Measurements from ENCODE around the gene STXBP1. TPM values are rescaled to one million over a fixed set of nuclear protein-coding genes. Genes with fewer than 3 reads are reported as not detected.
A peak's percentile ranks its signal among the peaks of the same experiment; 100 is the strongest.

Gene STXBP1
- total and polyA plus RNA-seq, 2 of the 13 experiments (the other 11 are each of a cell fraction or from before 2014, with no cell fraction given) = 2.9 TPM

DNA sequence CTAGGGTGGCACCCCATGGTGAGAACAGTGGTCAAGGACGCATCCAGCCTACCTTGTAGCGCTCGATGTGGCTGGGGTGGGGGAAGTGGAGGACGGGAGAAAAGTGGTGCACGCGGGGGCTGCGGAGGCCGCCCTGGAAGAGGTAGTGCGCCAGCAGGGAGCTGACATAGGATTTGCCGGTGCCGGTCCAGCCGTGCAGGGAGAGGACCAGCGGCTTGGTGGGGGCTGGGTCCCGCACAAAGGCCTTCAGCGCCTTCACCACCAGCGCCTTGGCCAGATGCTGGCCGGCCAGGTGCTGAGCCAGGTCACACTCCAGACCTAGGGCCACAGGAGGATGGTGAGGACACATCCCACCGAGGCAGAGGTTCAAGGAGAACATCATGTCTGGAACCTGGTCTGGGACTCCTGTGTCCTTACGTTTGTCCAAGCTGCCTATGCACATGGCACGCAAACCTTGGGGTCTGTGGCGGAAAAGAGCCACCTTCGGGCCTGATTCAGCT, 122.2 kb downstream of the STXBP1 start (continued):
- TF ChIP-seq, protein P1, sequence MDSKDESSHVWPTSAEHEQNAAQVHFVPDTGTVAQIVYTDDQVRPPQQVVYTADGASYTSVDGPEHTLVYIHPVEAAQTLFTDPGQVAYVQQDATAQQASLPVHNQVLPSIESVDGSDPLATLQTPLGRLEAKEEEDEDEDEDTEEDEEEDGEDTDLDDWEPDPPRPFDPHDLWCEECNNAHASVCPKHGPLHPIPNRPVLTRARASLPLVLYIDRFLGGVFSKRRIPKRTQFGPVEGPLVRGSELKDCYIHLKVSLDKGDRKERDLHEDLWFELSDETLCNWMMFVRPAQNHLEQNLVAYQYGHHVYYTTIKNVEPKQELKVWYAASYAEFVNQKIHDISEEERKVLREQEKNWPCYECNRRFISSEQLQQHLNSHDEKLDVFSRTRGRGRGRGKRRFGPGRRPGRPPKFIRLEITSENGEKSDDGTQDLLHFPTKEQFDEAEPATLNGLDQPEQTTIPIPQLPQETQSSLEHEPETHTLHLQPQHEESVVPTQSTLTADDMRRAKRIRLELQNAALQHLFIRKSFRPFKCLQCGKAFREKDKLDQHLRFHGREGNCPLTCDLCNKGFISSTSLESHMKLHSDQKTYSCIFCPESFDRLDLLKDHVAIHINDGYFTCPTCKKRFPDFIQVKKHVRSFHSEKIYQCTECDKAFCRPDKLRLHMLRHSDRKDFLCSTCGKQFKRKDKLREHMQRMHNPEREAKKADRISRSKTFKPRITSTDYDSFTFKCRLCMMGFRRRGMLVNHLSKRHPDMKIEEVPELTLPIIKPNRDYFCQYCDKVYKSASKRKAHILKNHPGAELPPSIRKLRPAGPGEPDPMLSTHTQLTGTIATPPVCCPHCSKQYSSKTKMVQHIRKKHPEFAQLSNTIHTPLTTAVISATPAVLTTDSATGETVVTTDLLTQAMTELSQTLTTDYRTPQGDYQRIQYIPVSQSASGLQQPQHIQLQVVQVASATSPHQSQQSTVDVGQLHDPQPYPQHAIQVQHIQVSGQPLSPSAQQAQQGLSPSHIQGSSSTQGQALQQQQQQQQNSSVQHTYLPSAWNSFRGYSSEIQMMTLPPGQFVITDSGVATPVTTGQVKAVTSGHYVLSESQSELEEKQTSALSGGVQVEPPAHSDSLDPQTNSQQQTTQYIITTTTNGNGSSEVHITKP (CRISPR knock-in tag; IDR thresholded peaks at IDR 0.05; ENCODE audit: low read depth) = no peak
- TF ChIP-seq HCFC1 (IDR thresholded peaks at IDR 0.05; ENCODE audit: low read depth, low read length) (peak; percentile 22; the same call in 1 of the 2 replicates), GTF2F1 (IDR thresholded peaks at IDR 0.05; ENCODE audit: low read length) (no peak), NFATC3 (CRISPR knock-in tag; IDR thresholded peaks at IDR 0.05) (0 out of 2 replicates have a peak, but pooled peaks have one; percentile 32), ZBTB38 (CRISPR knock-in tag; IDR thresholded peaks at IDR 0.05) (peak; percentile 65; the same call in 1 of the 2 replicates), ZNF160 (CRISPR knock-in tag; IDR thresholded peaks at IDR 0.05) (no peak), SOX13 (IDR thresholded peaks at IDR 0.05) (no peak), SOX13 (CRISPR knock-in tag; conservative IDR thresholded peaks at IDR 0.05 in 1 of 2, IDR thresholded peaks at IDR 0.05 in 1 of 2) (no peak), GATA4 (IDR thresholded peaks at IDR 0.05; ENCODE audit: borderline replicate concordance, low read depth) (no peak), KLF9 (CRISPR knock-in tag; IDR thresholded peaks at IDR 0.05; ENCODE audit: low read depth) (no peak), TAF1 (CRISPR knock-in tag; IDR thresholded peaks at IDR 0.05) (no peak), NFIC (IDR thresholded peaks at IDR 0.05; ENCODE audit: low read length) (no peak)
- TF ChIP-seq, protein P2, sequence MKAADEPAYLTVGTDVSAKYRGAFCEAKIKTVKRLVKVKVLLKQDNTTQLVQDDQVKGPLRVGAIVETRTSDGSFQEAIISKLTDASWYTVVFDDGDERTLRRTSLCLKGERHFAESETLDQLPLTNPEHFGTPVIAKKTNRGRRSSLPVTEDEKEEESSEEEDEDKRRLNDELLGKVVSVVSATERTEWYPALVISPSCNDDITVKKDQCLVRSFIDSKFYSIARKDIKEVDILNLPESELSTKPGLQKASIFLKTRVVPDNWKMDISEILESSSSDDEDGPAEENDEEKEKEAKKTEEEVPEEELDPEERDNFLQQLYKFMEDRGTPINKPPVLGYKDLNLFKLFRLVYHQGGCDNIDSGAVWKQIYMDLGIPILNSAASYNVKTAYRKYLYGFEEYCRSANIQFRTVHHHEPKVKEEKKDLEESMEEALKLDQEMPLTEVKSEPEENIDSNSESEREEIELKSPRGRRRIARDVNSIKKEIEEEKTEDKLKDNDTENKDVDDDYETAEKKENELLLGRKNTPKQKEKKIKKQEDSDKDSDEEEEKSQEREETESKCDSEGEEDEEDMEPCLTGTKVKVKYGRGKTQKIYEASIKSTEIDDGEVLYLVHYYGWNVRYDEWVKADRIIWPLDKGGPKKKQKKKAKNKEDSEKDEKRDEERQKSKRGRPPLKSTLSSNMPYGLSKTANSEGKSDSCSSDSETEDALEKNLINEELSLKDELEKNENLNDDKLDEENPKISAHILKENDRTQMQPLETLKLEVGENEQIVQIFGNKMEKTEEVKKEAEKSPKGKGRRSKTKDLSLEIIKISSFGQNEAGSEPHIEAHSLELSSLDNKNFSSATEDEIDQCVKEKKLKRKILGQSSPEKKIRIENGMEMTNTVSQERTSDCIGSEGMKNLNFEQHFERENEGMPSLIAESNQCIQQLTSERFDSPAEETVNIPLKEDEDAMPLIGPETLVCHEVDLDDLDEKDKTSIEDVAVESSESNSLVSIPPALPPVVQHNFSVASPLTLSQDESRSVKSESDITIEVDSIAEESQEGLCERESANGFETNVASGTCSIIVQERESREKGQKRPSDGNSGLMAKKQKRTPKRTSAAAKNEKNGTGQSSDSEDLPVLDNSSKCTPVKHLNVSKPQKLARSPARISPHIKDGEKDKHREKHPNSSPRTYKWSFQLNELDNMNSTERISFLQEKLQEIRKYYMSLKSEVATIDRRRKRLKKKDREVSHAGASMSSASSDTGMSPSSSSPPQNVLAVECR (CRISPR knock-in tag; IDR thresholded peaks at IDR 0.05; ENCODE audit: borderline replicate concordance) = no peak
- TF ChIP-seq, protein P3, sequence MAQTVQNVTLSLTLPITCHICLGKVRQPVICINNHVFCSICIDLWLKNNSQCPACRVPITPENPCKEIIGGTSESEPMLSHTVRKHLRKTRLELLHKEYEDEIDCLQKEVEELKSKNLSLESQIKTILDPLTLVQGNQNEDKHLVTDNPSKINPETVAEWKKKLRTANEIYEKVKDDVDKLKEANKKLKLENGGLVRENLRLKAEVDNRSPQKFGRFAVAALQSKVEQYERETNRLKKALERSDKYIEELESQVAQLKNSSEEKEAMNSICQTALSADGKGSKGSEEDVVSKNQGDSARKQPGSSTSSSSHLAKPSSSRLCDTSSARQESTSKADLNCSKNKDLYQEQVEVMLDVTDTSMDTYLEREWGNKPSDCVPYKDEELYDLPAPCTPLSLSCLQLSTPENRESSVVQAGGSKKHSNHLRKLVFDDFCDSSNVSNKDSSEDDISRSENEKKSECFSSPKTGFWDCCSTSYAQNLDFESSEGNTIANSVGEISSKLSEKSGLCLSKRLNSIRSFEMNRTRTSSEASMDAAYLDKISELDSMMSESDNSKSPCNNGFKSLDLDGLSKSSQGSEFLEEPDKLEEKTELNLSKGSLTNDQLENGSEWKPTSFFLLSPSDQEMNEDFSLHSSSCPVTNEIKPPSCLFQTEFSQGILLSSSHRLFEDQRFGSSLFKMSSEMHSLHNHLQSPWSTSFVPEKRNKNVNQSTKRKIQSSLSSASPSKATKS (CRISPR knock-in tag; IDR thresholded peaks at IDR 0.05) = no peak
- TF ChIP-seq, protein P4, sequence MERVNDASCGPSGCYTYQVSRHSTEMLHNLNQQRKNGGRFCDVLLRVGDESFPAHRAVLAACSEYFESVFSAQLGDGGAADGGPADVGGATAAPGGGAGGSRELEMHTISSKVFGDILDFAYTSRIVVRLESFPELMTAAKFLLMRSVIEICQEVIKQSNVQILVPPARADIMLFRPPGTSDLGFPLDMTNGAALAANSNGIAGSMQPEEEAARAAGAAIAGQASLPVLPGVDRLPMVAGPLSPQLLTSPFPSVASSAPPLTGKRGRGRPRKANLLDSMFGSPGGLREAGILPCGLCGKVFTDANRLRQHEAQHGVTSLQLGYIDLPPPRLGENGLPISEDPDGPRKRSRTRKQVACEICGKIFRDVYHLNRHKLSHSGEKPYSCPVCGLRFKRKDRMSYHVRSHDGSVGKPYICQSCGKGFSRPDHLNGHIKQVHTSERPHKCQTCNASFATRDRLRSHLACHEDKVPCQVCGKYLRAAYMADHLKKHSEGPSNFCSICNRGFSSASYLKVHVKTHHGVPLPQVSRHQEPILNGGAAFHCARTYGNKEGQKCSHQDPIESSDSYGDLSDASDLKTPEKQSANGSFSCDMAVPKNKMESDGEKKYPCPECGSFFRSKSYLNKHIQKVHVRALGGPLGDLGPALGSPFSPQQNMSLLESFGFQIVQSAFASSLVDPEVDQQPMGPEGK (CRISPR knock-in tag; IDR thresholded peaks at IDR 0.05) = no peak

Data from HepG2 (cell line).